CD4-positive, alpha-beta T cell (primary cell): Measurements from ENCODE around the gene AFG3L2. TPM values are rescaled to one million over a fixed set of nuclear protein-coding genes. Genes with fewer than 3 reads are reported as not detected.

Experiments used
- ATAC-seq: fragments of 200-7000 bp; cut with Tn5 transposase; one replicate; pipeline ENCODE4 v1.10.0; 2022; ENCODE audit warnings: mild to moderate bottlenecking; ENCODE audit not compliant: poor library complexity
- CTCF ChIA-PET: fragments of 350-600 bp; sonication (Branson Sonifier 250); formaldehyde crosslinking; loops from one replicate; lab custom pipeline; 2021; ENCODE audit warnings: antibody characterized with exemption, inconsistent platforms; lab: Charles Lee
- POLR2A ChIA-PET: fragments of 350-600 bp; sonication (Branson Sonifier 250); formaldehyde crosslinking; loops from one replicate; lab custom pipeline; 2021; ENCODE audit warnings: antibody characterized with exemption, inconsistent platforms; lab: Charles Lee
- DNase-seq, 14 experiments: peaks; one replicate each; pipeline ENCODE4 v3.0.0-alpha.2; 2013 to 2020; ENCODE audit warnings: mixed read lengths in 2 of 14
- H3K27ac ChIP-seq, 2 donors: one replicate each; pipeline versions ENCODE4 v1.5.1 to v1.7.0; 2013; ENCODE audit warnings: low read length in 2 of 2, low read depth in 1 of 2, mild to moderate bottlenecking in 1 of 2
- H3K27me3 ChIP-seq, 2 experiments: 1 replicate in 1 of 2; 2 replicates in 1 of 2; pipeline versions ENCODE4 v1.6.1 to v1.7.0; 2013; ENCODE audit warnings: low read length in 2 of 2, control low read depth in 1 of 2, mild to moderate bottlenecking in 1 of 2, moderate library complexity in 1 of 2; ENCODE audit not compliant: insufficient read depth in 2 of 2, control insufficient read depth in 1 of 2
- H3K36me3 ChIP-seq: one replicate; pipeline ENCODE4 v1.6.1; 2013; ENCODE audit warnings: low read length, control low read depth; ENCODE audit not compliant: insufficient read depth
- H3K4me1 ChIP-seq: one replicate; pipeline ENCODE4 v1.6.1; 2013; ENCODE audit warnings: low read length, control low read depth; ENCODE audit not compliant: insufficient read depth
- H3K4me3 ChIP-seq: one replicate; pipeline ENCODE4 v1.5.1; 2013; ENCODE audit warnings: mild to moderate bottlenecking, low read length, moderate library complexity
- H3K9me3 ChIP-seq, 2 experiments: 1 replicate in 1 of 2; 2 replicates in 1 of 2; pipeline versions ENCODE4 v1.6.1 to v1.7.0; 2013; ENCODE audit warnings: low read length in 2 of 2, mild to moderate bottlenecking in 2 of 2, control low read depth in 1 of 2, moderate library complexity in 1 of 2; ENCODE audit not compliant: control insufficient read depth in 1 of 2, insufficient read depth in 1 of 2
- H3K27ac Mint-ChIP-seq: one replicate; pipeline ENCODE4 v1.8.0; 2020; ENCODE audit warnings: mixed read lengths
- H3K27me3 Mint-ChIP-seq: one replicate; pipeline ENCODE4 v1.8.0; 2021; ENCODE audit warnings: mixed read lengths
- H3K36me3 Mint-ChIP-seq: one replicate; pipeline ENCODE4 v1.8.0; 2021; ENCODE audit warnings: low read depth, mixed read lengths
- H3K4me1 Mint-ChIP-seq: one replicate; pipeline ENCODE4 v1.8.0; 2021; ENCODE audit warnings: low read depth, mixed read lengths
- H3K4me3 Mint-ChIP-seq: one replicate; pipeline ENCODE4 v1.8.0; 2020; ENCODE audit warnings: mild to moderate bottlenecking, mixed read lengths
- H3K9me3 Mint-ChIP-seq: one replicate; pipeline ENCODE4 v1.8.0; 2020; ENCODE audit warnings: mixed read lengths
- intact Hi-C, 2 experiments: fragments of 100-400 bp; cut with DNase I in 1 of 2; cut with micrococcal nuclease in 1 of 2; formaldehyde crosslinking; loops; one replicate each; pipeline versions ENCODE4 v1.15.1 to v1.9.0; 2023 to 2025; cut with DNase I, micrococcal nuclease
- total RNA-seq, 174 experiments: library from RNA in 2 of 174; stranded (reverse) in 2 of 174; gene quantifications; one replicate each; pipeline ENCODE4 v1.2.3 and lab custom pipeline; 2021 to 2026
- TF ChIP-seq, protein P1 (sequence below): fragments of 200-600 bp; IDR thresholded peaks from one replicate; pipeline ENCODE4 v1.8.0; 2022; ENCODE audit warnings: antibody characterized with exemption, mild to moderate bottlenecking

Gene AFG3L2
- total RNA-seq, 2 experiments from 2014 or later, result 40.4 to 46.8 TPM

DNA sequence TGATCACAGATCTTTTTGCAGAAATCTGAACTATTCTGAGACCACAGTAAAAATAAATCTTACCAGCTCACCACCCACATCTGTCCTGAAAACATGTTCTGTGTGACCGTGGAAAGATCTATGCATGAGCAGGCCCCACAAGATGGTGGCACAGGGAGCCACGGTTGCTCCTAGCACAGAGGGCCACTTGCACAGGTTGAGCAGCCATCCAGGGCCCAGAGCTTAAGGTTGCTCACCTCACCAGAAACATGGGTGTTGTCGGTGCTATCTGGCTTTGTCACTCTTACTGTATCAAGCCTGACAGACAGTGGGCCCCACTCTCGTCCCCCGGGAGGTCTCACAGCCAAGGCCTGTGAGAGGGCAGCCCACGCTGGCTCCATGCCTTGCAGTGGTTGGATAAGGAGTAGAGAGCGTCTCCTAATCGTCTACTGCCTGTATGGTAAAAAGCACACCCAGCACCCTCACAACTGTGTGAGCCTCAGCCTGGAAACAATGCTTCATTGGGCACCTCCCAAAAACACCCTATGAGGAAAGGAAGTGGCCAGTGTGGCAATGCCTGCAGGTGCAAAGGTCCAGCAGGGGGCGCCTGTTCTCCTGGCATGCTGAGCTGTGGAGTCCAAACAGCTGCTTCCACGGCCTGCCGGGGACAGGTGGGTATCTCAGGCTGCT is 49.4 kb downstream of the AFG3L2 start:
- ChIA-PET CTCF (interaction anchor here (0.6 to 1.3 kb wide), 7 partner anchors 8 to 615 kb away, joined by 3 to 5 read pairs (median 3); no protein-coding TSS in a partner anchor), POLR2A (interaction anchor here (1.2 kb wide), 1 partner anchor 49 kb away, joined by 4 read pairs; the partner anchor contains the start of gene AFG3L2)
- ATAC-seq (peak; percentile 56), DNase-seq (peak; percentile 56 to 78 (median 64))
- Histone ChIP-seq H3K27me3 (no peaks in the 10 kb centered on the region), H3K4me3 (no peak overlapping the region), H3K9me3 (peaks cover 0 to 9% of the 10 kb centered on the region in 2 experiments), H3K36me3 (peaks cover 43% of the 10 kb centered on the region), H3K4me1 (peaks cover 4% of the 10 kb centered on the region), H3K27ac (no peak overlapping the region)
- intact Hi-C loops, result loop anchor here (1.0 to 5.0 kb wide), 3 partner anchors 331 to 605 kb away; partner anchors contain the start of gene SPIRE1 (in 1 of the 2)
- H3K4me3 Mint-ChIP-seq, result no peak overlapping the region
- H3K9me3 Mint-ChIP-seq, result no peaks in the 10 kb centered on the region
- TF ChIP-seq, protein P1, sequence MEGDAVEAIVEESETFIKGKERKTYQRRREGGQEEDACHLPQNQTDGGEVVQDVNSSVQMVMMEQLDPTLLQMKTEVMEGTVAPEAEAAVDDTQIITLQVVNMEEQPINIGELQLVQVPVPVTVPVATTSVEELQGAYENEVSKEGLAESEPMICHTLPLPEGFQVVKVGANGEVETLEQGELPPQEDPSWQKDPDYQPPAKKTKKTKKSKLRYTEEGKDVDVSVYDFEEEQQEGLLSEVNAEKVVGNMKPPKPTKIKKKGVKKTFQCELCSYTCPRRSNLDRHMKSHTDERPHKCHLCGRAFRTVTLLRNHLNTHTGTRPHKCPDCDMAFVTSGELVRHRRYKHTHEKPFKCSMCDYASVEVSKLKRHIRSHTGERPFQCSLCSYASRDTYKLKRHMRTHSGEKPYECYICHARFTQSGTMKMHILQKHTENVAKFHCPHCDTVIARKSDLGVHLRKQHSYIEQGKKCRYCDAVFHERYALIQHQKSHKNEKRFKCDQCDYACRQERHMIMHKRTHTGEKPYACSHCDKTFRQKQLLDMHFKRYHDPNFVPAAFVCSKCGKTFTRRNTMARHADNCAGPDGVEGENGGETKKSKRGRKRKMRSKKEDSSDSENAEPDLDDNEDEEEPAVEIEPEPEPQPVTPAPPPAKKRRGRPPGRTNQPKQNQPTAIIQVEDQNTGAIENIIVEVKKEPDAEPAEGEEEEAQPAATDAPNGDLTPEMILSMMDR, result peak; percentile 68
- no peaks in the 10 kb centered on the region for H3K27me3 Mint-ChIP-seq
- H3K36me3 Mint-ChIP-seq, result peaks cover 58% of the 10 kb centered on the region
- no peaks in the 10 kb centered on the region for H3K4me1 Mint-ChIP-seq
- no peak overlapping the region for H3K27ac Mint-ChIP-seq

GRCh38 chr18:12326711-12327460 is 50.1 kb downstream of the AFG3L2 start:
- TF ChIP-seq, protein P1, result no peak
- intact Hi-C loops, result loop anchor here in 1 of 2 experiments (5.0 kb wide), 1 partner anchor 605 kb away; no protein-coding TSS in a partner anchor
- H3K4me3 Mint-ChIP-seq, result no peak overlapping the region
- H3K4me1 ChIP-seq, result peaks cover 4% of the 10 kb centered on the region
- peaks cover 43% of the 10 kb centered on the region for H3K36me3 ChIP-seq
- H3K36me3 Mint-ChIP-seq, result peaks cover 57% of the 10 kb centered on the region
- no peaks in the 10 kb centered on the region for H3K4me1 Mint-ChIP-seq
- H3K27me3 ChIP-seq, result no peaks in the 10 kb centered on the region
- no peak overlapping the region for H3K27ac Mint-ChIP-seq
- ATAC-seq, result no peak
- DNase-seq, result no peak
- H3K27me3 Mint-ChIP-seq, result no peaks in the 10 kb centered on the region
- H3K9me3 Mint-ChIP-seq, result no peaks in the 10 kb centered on the region
- POLR2A ChIA-PET, result no interaction called here
- CTCF ChIA-PET, result no interaction called here
- peaks cover 0 to 9% of the 10 kb centered on the region in 2 experiments for H3K9me3 ChIP-seq
- H3K27ac ChIP-seq, result no peak overlapping the region
- no peak overlapping the region for H3K4me3 ChIP-seq

DNA sequence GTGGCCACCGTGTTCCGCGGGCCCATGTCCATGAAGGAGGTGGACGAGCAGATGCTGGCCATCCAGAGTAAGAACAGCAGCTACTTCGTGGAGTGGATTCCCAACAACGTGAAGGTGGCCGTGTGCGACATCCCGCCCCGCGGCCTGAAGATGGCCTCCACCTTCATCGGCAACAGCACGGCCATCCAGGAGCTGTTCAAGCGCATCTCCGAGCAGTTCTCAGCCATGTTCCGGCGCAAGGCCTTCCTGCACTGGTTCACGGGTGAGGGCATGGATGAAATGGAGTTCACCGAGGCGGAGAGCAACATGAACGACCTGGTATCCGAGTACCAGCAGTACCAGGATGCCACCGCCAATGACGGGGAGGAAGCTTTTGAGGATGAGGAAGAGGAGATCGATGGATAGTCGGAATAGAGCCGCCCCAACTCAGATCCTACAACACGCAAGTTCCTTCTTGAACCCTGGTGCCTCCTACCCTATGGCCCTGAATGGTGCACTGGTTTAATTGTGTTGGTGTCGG is 51.2 kb downstream of the AFG3L2 start:
- no peak for DNase-seq
- POLR2A ChIA-PET, result no interaction called here
- H3K27ac Mint-ChIP-seq, result no peak overlapping the region
- peaks cover 53% of the 10 kb centered on the region for H3K36me3 Mint-ChIP-seq
- H3K27me3 Mint-ChIP-seq, result no peaks in the 10 kb centered on the region
- H3K36me3 ChIP-seq, result peaks cover 43% of the 10 kb centered on the region
- ATAC-seq, result no peak
- H3K4me3 Mint-ChIP-seq, result no peak overlapping the region
- H3K27ac ChIP-seq, result no peak overlapping the region
- H3K27me3 ChIP-seq, result no peaks in the 10 kb centered on the region
- CTCF ChIA-PET, result no interaction called here
- no peak overlapping the region for H3K4me3 ChIP-seq
- TF ChIP-seq, protein P1, result no peak
- peaks cover 0 to 9% of the 10 kb centered on the region in 2 experiments for H3K9me3 ChIP-seq
- intact Hi-C loops, result loop anchor here in 1 of 2 experiments (5.0 kb wide), 1 partner anchor 607 kb away; no protein-coding TSS in a partner anchor
- H3K4me1 ChIP-seq, result peaks cover 4% of the 10 kb centered on the region
- no peaks in the 10 kb centered on the region for H3K9me3 Mint-ChIP-seq
- no peaks in the 10 kb centered on the region for H3K4me1 Mint-ChIP-seq
